Measurements from ENCODE around the gene OXSR1.
"Not testable (repeated sequence)": the region's sequence is repeated elsewhere in the genome, so short reads cannot be mapped to it uniquely, and the experiment has no call there.

Gene OXSR1

GRCh38 chr3:38276081-38276916 is 111.0 kb downstream of the OXSR1 start:
- DNase-seq: no peak

- DNase-seq: no peak
Measured at GRCh38 chr3:38276917-38277630, 111.7 kb downstream of the OXSR1 start.

GRCh38 chr3:38278841-38279240 is 113.5 kb downstream of the OXSR1 start:
- DNase-seq: no peak

- no peak for DNase-seq
Measured at GRCh38 chr3:38281895-38282686, 116.8 kb downstream of the OXSR1 start, which contains the start of gene SLC22A14. TSS of gene SLC22A14 (plus strand) at chr3:38282294. CDS start at chr3:38306027, 23,733 bp downstream.

GRCh38 chr3:38283810-38284755 is 118.7 kb downstream of the OXSR1 start:
- no peak for DNase-seq

- no peak for DNase-seq
Measured at GRCh38 chr3:38284756-38285150, 119.4 kb downstream of the OXSR1 start.

- not testable (repeated sequence) for DNase-seq
Measured at GRCh38 chr3:38289286-38290217, 124.2 kb downstream of the OXSR1 start.

GRCh38 chr3:38297053-38297452 is 131.7 kb downstream of the OXSR1 start:
- not testable (repeated sequence) for DNase-seq

- DNase-seq: no peak
Measured at GRCh38 chr3:38297537-38297936, 132.2 kb downstream of the OXSR1 start.

GRCh38 chr3:38297947-38298711 is 132.8 kb downstream of the OXSR1 start:
- peak; percentile 38 to 50 for DNase-seq

Data from Kasumi-1 (cell line).